Measurements from ENCODE around the gene SBNO2. TPM values are rescaled to one million over a fixed set of nuclear protein-coding genes. Genes with fewer than 3 reads are reported as not detected.

SBNO2 gene
- total RNA-seq, 1 experiment from 2014 or later, result 22.7 TPM

GRCh38 chr19:1097810-1098176 is 76.3 kb downstream of the SBNO2 start:
- Histone ChIP-seq H3K36me3 (no peaks in the 10 kb centered on the region), H3K9me3 (peaks cover 1% of the 10 kb centered on the region; the same call in 1 of the 2 replicates), H3K4me3 (no peak overlapping the region), H3K27me3 (no peaks in the 10 kb centered on the region)
- no peak for DNase-seq

- no peaks in the 10 kb centered on the region for H3K27me3 ChIP-seq
- H3K9me3 ChIP-seq, result peaks cover 1% of the 10 kb centered on the region; the same call in 1 of the 2 replicates
- H3K36me3 ChIP-seq, result peaks cover 6% of the 10 kb centered on the region; the same call in 1 of the 2 replicates
- H3K4me3 ChIP-seq, result peak within 1 kb of the TSS; percentile 82
- peak; percentile 91 for DNase-seq
These were observed 78.9 kb downstream of the SBNO2 start, which contains the start of gene POLR2E for GRCh38 chr19:1094978-1095701. Gene POLR2E, minus strand, starts transcription at chr19:1095375. Its CDS starts 60 bp downstream, at chr19:1095315.

DNA sequence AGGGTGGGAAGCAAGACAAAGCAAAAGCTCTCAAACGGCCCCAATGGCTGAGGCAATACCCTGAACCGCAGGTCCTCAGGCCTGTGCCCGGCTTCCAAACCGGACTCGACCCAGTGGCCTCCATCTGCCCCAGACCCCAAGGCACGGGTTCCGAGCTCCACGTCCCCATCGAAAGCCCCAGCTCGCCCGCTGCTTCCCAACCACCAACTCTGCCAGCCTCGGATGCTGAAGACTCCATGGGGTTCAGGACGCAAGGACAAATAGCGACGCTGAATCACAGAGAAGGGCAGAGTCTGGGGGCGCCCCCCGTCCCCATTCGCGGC is 79.5 kb downstream of the SBNO2 start:
- Histone ChIP-seq H3K36me3 (peaks cover 6% of the 10 kb centered on the region; the same call in 1 of the 2 replicates), H3K4me3 (peak overlapping the region; percentile 82), H3K27me3 (no peaks in the 10 kb centered on the region), H3K9me3 (no peaks in the 10 kb centered on the region)
- DNase-seq, result no peak

GRCh38 chr19:1093811-1094553 is 80.1 kb downstream of the SBNO2 start:
- DNase-seq, result no peak
- H3K27me3 ChIP-seq, result no peaks in the 10 kb centered on the region
- peak overlapping the region; percentile 82 for H3K4me3 ChIP-seq
- H3K36me3 ChIP-seq, result peaks cover 6% of the 10 kb centered on the region
- H3K9me3 ChIP-seq, result no peaks in the 10 kb centered on the region

DNA sequence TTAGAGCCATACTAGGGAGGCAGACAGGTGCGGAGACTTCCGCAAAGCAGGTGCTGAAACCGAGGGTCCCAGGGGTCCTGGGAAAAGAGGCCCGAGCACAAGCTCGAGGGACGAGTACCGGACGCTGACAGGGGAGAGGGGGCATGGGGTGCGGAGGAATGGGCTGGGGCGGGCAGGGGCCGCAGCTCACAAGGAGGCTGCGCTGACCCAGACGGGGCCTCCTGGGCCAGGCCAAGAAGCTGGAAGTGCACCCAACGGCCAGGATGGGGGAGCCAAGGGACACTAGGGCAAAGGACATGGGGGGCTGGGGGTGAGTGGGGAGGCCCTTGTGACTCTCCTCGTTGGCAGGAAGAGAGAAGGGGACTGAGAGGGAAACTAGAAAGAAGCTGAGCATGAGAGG is 80.7 kb downstream of the SBNO2 start:
- H3K36me3 ChIP-seq, result peaks cover 6% of the 10 kb centered on the region
- DNase-seq, result no peak
- no peaks in the 10 kb centered on the region for H3K9me3 ChIP-seq
- H3K4me3 ChIP-seq, result no peak overlapping the region
- no peaks in the 10 kb centered on the region for H3K27me3 ChIP-seq

DNA sequence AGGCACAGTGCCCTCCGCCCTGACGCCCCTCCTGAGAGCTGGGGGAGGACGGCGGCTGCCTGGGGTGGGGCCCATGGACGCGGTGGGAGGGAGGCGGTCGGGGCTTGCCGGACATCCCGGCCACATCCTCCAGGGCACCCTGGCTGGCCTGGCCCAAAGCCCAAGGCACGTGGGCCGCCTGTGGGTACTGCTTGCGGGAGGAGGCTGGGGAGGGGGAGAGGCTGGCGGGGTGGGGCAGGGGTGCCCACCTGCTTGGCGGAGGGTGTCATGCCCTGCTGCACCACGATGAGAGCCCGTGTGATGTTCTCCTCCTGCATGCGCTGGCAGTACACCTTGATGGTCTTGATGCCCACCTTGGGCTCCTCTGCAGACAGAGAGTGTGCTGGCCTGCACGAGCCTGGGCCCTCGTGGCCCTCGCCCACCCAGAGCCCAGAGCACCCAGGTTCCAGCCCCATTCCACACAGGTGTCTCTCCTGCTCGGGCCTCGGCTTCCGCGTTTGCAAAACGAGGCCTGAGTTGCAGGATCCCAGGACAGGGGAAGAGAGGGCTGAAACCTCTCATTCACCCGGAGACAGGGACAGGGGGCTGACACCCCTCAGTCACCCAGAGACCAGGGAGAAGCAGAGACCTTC is 82.4 kb downstream of the SBNO2 start:
- Histone ChIP-seq H3K27me3 (no peaks in the 10 kb centered on the region), H3K4me3 (no peak overlapping the region), H3K36me3 (peaks cover 6% of the 10 kb centered on the region), H3K9me3 (no peaks in the 10 kb centered on the region)
- no peak for DNase-seq

DNA sequence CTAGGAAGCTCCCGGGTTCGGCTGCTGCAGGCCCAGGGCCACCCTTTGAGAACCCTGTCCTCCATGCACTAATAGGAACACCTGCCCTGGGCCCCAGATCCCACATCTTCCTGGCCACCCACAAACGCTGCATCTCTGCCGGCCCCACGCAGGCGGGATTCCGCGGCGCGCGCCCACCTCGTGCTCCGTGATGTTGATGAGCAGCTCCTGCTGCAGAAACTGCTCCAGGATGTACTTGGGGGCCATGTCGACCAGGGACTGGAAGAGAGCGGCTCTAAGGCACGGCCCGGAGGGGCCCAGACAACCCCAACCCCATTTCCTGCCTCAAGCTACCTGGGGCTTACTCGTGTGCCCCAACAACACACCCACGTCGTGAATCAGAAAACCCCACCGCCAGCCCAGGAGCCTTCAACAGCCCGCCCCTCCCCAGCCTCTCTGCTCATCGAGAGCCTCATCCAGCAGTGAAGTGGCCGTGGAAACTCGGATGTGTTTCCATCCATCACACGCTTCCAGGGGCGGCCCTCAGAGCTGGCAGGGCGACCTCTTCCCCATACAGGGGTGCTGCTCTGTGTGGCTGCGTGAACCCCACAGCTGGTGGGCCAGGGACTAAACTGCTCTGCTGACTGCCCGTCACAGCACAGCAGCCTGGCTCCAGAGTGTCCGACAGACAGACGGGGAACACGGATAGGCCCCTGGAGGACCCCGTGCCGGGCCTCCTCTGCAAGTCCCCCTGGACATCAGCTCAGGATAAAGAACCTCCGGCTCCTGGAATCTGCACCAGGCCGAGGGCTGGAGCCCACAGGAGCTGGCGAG is 83.1 kb downstream of the SBNO2 start:
- H3K27me3 ChIP-seq, result no peaks in the 10 kb centered on the region
- H3K9me3 ChIP-seq, result no peaks in the 10 kb centered on the region
- DNase-seq, result no peak
- peaks cover 6% of the 10 kb centered on the region for H3K36me3 ChIP-seq
- no peak overlapping the region for H3K4me3 ChIP-seq

DNA sequence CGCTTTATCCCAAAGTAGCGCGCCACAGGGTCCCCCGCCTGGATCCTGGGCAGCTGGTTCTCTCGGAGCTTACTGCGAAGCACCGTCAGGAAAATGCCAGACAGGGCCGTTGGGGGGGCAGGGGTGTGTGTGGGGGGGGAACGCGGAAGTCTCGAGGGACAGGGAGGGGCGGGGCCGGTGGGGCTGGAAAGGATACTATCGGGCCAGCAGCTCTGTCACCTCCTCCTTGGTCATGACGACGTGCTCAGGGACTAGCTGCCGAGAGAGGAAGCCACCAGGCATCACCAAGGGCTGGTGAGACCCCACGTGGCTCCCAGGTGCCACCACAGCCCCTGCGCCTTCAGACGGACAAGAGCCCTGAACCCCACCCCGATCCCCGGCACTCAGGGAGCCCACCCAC is 84.2 kb downstream of the SBNO2 start:
- Histone ChIP-seq H3K9me3 (no peaks in the 10 kb centered on the region), H3K36me3 (peaks cover 6% of the 10 kb centered on the region), H3K4me3 (no peak overlapping the region), H3K27me3 (no peaks in the 10 kb centered on the region)
- DNase-seq, result no peak

GRCh38 chr19:1089126-1089771 is 84.8 kb downstream of the SBNO2 start:
- Histone ChIP-seq H3K9me3 (no peaks in the 10 kb centered on the region), H3K36me3 (peaks cover 6% of the 10 kb centered on the region)

DNA sequence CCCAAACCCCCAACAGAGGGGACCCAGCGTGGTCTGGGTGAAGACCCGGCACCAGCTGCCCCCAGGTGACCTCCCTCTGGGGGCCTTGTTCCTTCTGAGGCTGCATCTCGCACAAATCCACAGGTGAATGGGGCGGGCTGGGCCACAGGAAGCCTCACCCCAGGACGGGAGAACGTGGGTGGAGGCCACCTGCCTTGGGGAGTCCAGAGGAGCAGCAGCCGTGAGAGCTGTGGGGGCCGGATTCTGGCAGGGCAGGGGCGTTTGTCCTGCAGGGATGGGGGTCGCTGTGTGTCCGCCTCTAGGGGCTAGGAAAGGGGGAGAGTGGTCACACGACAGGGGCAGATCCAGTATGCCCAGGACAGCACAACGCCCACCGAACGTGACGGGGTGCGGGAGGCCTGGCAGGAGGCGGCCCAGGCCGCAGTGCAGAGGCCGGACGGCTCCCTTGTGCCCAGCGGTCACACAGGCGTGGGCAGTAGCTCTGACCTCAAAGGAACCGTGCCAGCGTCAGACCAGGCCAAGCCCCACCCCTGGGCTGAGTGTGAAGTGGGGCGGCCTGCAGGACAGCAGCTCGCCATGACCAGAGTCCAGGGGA is 85.6 kb downstream of the SBNO2 start:
- no peak overlapping the region for H3K4me3 ChIP-seq
- H3K27me3 ChIP-seq, result no peaks in the 10 kb centered on the region
- no peak for DNase-seq
- H3K36me3 ChIP-seq, result peaks cover 6% of the 10 kb centered on the region
- H3K9me3 ChIP-seq, result no peaks in the 10 kb centered on the region

More at GRCh38 chr19:1089126-1089771, 84.8 kb downstream of the SBNO2 start:
- no peaks in the 10 kb centered on the region for H3K27me3 ChIP-seq
- no peak for DNase-seq
- no peak overlapping the region for H3K4me3 ChIP-seq

DNA sequence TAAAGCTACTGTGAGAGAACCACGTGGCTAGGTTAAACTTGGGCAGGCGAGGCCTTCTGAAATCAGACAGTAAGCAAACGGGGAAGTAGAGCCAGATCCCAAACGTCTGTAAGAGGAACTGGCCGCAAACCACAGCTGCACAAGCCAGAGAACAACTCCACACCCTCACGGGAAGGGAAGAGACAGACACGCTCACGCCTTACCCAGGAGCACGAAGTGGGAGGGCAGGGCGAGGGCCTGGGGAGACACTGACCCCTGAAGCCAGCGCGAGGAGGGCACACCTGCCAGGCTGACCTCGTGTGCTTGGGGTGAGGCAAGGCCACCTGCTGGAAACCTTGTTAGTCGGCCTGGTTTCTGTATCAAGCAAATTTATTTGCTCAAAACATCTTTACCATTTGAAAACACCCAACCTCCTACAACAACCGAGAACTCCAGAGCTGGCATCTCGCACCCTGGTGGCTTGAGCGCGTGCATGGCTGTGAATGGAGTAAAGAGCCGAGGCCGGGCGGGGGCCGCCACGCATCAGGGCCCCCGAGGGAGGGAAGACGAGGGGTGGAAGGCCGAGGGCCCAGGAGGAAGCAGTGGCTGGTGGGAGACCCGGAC is 86.2 kb downstream of the SBNO2 start:
- H3K36me3 ChIP-seq, result peaks cover 6% of the 10 kb centered on the region
- no peak for DNase-seq
- no peak overlapping the region for H3K4me3 ChIP-seq
- no peaks in the 10 kb centered on the region for H3K27me3 ChIP-seq
- H3K9me3 ChIP-seq, result no peaks in the 10 kb centered on the region

- Histone ChIP-seq H3K9me3 (no peaks in the 10 kb centered on the region), H3K4me3 (no peak overlapping the region), H3K36me3 (no peaks in the 10 kb centered on the region; the same call in 1 of the 2 replicates), H3K27me3 (no peaks in the 10 kb centered on the region)
- no peak for DNase-seq
These were observed 87.5 kb downstream of the SBNO2 start for GRCh38 chr19:1086613-1087012.

- Histone ChIP-seq H3K4me3 (no peak overlapping the region), H3K9me3 (no peaks in the 10 kb centered on the region), H3K27me3 (no peaks in the 10 kb centered on the region), H3K36me3 (no peaks in the 10 kb centered on the region; the same call in 1 of the 2 replicates)
- DNase-seq, result no peak
These were observed 88.2 kb downstream of the SBNO2 start for GRCh38 chr19:1085676-1086442.

DNA sequence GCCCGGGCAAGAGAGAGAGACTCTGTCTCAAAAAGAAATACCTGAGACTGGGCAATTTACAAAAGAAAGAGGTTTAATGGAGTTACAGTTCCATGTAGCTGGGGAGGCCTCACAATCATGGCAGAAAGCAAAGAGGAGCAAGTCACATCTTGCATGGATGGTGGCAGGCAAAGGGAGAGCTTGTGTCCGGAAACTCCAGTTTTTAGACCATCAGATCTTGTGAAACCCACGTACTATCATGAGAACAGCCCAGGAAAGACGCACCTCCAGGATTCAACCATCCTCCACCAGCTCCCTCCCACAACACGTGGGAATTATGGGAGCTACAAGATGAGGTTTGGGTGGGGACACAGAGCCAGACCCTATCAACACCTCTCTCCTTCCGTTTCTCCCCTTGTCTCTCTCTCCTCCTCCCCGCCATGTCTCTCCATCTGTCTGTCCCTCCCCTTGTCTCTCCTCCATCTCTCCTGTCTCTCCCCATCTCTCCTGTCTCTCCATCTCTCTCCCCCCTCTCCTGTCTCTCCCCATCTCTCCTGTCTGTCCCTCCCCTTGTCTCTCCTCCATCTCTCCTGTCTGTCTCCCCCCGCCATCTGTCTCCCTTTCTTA is 88.9 kb downstream of the SBNO2 start:
- Histone ChIP-seq H3K36me3 (no peaks in the 10 kb centered on the region; the same call in 1 of the 2 replicates), H3K27me3 (no peaks in the 10 kb centered on the region), H3K9me3 (no peaks in the 10 kb centered on the region), H3K4me3 (no peak overlapping the region)
- DNase-seq, result no peak

All from MG63 (cell line).